ENCODE data around the gene MRPS21. TPM values are rescaled to one million over a fixed set of nuclear protein-coding genes. Genes with fewer than 3 reads are reported as not detected.

MRPS21 gene
- total and polyA plus RNA-seq, 9 donors = 42.2 to 85.4 (median 64.8) TPM

GRCh38 chr1:150332651-150333290 is 39.1 kb downstream of the MRPS21 start:
- Histone ChIP-seq H3K4me3 (no peak overlapping the region), H3K36me3 (no peaks in the 10 kb centered on the region), H3K27ac (no peak overlapping the region), H3K9me3 (no peaks in the 10 kb centered on the region), H3K4me1 (ENCODE audit: insufficient read depth) (no peaks in the 10 kb centered on the region), H3K27me3 (no peaks in the 10 kb centered on the region)
- TF ChIP-seq POLR2A (IDR thresholded peaks at IDR 0.05) (no peak), EP300 (IDR thresholded peaks at IDR 0.05) (no peak), CTCF (IDR thresholded peaks at IDR 0.05) (no peak)
- no peak for DNase-seq
- intact Hi-C loops (cut with DNase I) = no loop called here
- WGBS, 3 donors = 87 to 91% (median 89%) methylated on average over 7 of the region's 7 CpGs

GRCh38 chr1:150346316-150346715 is 52.7 kb downstream of the MRPS21 start:
- WGBS, 3 donors = 72 to 83% (median 73%) methylated on average over 4 of the region's 4 CpGs
- no peaks in the 10 kb centered on the region for H3K36me3 ChIP-seq
- no peak for TF ChIP-seq EP300 (IDR thresholded peaks at IDR 0.05)
- TF ChIP-seq CTCF (IDR thresholded peaks at IDR 0.05) = no peak
- no peak for TF ChIP-seq POLR2A (IDR thresholded peaks at IDR 0.05)

GRCh38 chr1:150352866-150353265 is 59.2 kb downstream of the MRPS21 start:
- H3K4me3 ChIP-seq = no peak overlapping the region
- no peaks in the 10 kb centered on the region for H3K36me3 ChIP-seq
- no peaks in the 10 kb centered on the region for H3K4me1 ChIP-seq (ENCODE audit: insufficient read depth)
- intact Hi-C loops (cut with DNase I) = no loop called here
- H3K27ac ChIP-seq = no peak overlapping the region
- no peak for TF ChIP-seq CTCF (IDR thresholded peaks at IDR 0.05)
- TF ChIP-seq EP300 (IDR thresholded peaks at IDR 0.05) = no peak
- no peak for TF ChIP-seq POLR2A (IDR thresholded peaks at IDR 0.05)
- 91 to 96% (median 93%) methylated on average over 4 of the region's 4 CpGs for WGBS, 3 donors
- H3K9me3 ChIP-seq = no peaks in the 10 kb centered on the region
- DNase-seq = no peak
- H3K27me3 ChIP-seq = no peaks in the 10 kb centered on the region

More at GRCh38 chr1:150346316-150346715, 52.7 kb downstream of the MRPS21 start:
- no peak for DNase-seq
- no peaks in the 10 kb centered on the region for H3K27me3 ChIP-seq
- H3K27ac ChIP-seq = no peak overlapping the region
- no peaks in the 10 kb centered on the region for H3K4me1 ChIP-seq (ENCODE audit: insufficient read depth)
- intact Hi-C loops (cut with DNase I) = no loop called here
- H3K4me3 ChIP-seq = no peak overlapping the region
- H3K9me3 ChIP-seq = no peaks in the 10 kb centered on the region

Other genes with a start within 250 kb of the MRPS21 start
- gene VPS45, start 226.1 kb upstream of the MRPS21 start, total RNA-seq = 10 to 100 TPM; 19.1 to 39.1 (median 32.7) TPM
- gene VPS45, start 226.1 kb upstream of the MRPS21 start, polyA plus RNA-seq = 10 to 100 TPM; 16.8 to 45.8 TPM
- 10 to 100 TPM; 40.6 to 68.9 (median 55.6) TPM for gene PLEKHO1, start 143.9 kb upstream of the MRPS21 start, total RNA-seq
- gene PLEKHO1, start 143.9 kb upstream of the MRPS21 start, polyA plus RNA-seq = 10 to 100 TPM; 45.4 to 58.3 TPM
- gene ANP32E, start 57.7 kb upstream of the MRPS21 start, total RNA-seq = 10 to 100 TPM; 16.3 to 43.8 (median 33.7) TPM
- gene ANP32E, start 57.7 kb upstream of the MRPS21 start, polyA plus RNA-seq = 10 to 100 TPM; 19.1 to 25.0 TPM
- 1 to 10 TPM in 4 of 7 donors, under 1 TPM in 2, not detected in 1; 0.23 to 5.7 (median 1.2) TPM for gene CA14, start 36.1 kb upstream of the MRPS21 start, total RNA-seq
- under 1 TPM; 0.38 to 0.58 TPM for gene CA14, start 36.1 kb upstream of the MRPS21 start, polyA plus RNA-seq
- 100 to 1,000 TPM in 6 of 7 donors, 10 to 100 TPM in 1; 80.0 to 129 (median 116) TPM for gene APH1A, start 24.8 kb upstream of the MRPS21 start, total RNA-seq
- gene APH1A, start 24.8 kb upstream of the MRPS21 start, polyA plus RNA-seq = 100 to 1,000 TPM; 103 to 151 TPM
- gene C1orf54, start 21.1 kb upstream of the MRPS21 start, total RNA-seq = 10 to 100 TPM in 1 of 7 donors, 1 to 10 TPM in 6; 2.0 to 20.9 (median 4.4) TPM
- 10 to 100 TPM in 1 of 2 donors, 1 to 10 TPM in 1; 8.4 to 34.8 TPM for gene C1orf54, start 21.1 kb upstream of the MRPS21 start, polyA plus RNA-seq
- gene CIART, start 11.3 kb upstream of the MRPS21 start, total RNA-seq = 10 to 100 TPM in 3 of 7 donors, 1 to 10 TPM in 4; 3.6 to 22.5 (median 7.7) TPM
- gene CIART, start 11.3 kb upstream of the MRPS21 start, polyA plus RNA-seq = 10 to 100 TPM; 10.8 to 12.7 TPM
- 10 to 100 TPM; 34.6 to 86.0 (median 66.9) TPM for gene PRPF3, start 27.7 kb downstream of the MRPS21 start, total RNA-seq
- gene PRPF3, start 27.7 kb downstream of the MRPS21 start, polyA plus RNA-seq = 10 to 100 TPM; 50.5 to 68.6 TPM
- 10 to 100 TPM; 18.2 to 55.6 (median 43.9) TPM for gene RPRD2, start 70.3 kb downstream of the MRPS21 start, total RNA-seq
- 10 to 100 TPM; 20.3 to 53.2 TPM for gene RPRD2, start 70.3 kb downstream of the MRPS21 start, polyA plus RNA-seq
- 10 to 100 TPM in 6 of 7 donors, 1 to 10 TPM in 1; 8.0 to 24.3 (median 17.2) TPM for gene TARS2, start 193.6 kb downstream of the MRPS21 start, total RNA-seq
- 10 to 100 TPM; 15.1 to 20.2 TPM for gene TARS2, start 193.6 kb downstream of the MRPS21 start, polyA plus RNA-seq
- gene ECM1, start 214.2 kb downstream of the MRPS21 start, total RNA-seq = 10 to 100 TPM in 1 of 7 donors, 1 to 10 TPM in 6; 1.8 to 11.0 (median 6.2) TPM
- 10 to 100 TPM in 1 of 2 donors, 1 to 10 TPM in 1; 4.3 to 16.7 TPM for gene ECM1, start 214.2 kb downstream of the MRPS21 start, polyA plus RNA-seq
- gene FALEC, start 221.9 kb downstream of the MRPS21 start, total RNA-seq = 1 to 10 TPM in 1 of 7 donors, under 1 TPM in 2, not detected in 4; 0.69 to 1.7 (median 0.86) TPM
- under 1 TPM in 1 of 2 donors, not detected in 1; 0.51 TPM for gene FALEC, start 221.9 kb downstream of the MRPS21 start, polyA plus RNA-seq

Data from ovary (tissue), 9 donors.